Naive thymus-derived CD8-positive, alpha-beta T cell (primary cell): Measurements from ENCODE around the gene APLF. TPM values are rescaled to one million over a fixed set of nuclear protein-coding genes. Genes with fewer than 3 reads are reported as not detected.

Experiments
- ATAC-seq, 2 donors: fragments of 150-1000 bp; cut with Tn5 transposase in 1 of 2; sonication (Bioruptor Pico), chemical (Tn5 transposase) in 1 of 2; 1 replicate in 1 of 2; 2 replicates in 1 of 2; pipeline ENCODE4 v1.10.0; 2021; ENCODE audit warnings: mild to moderate bottlenecking in 2 of 2, moderate library complexity in 2 of 2
- POLR2A ChIA-PET: fragments of 350-600 bp; sonication (Branson Sonifier 250); formaldehyde crosslinking; loops from one replicate; lab custom pipeline; 2021; ENCODE audit warnings: antibody characterized with exemption; lab: Charles Lee
- DNase-seq, 10 donors: peaks; one replicate each; pipeline versions ENCODE4 v3.0.0 to v3.0.0-alpha.2; 2020 to 2022
- H3K27ac Mint-ChIP-seq, 10 donors: one replicate each; pipeline ENCODE4 v1.8.0; 2020 to 2022; ENCODE audit warnings: mild to moderate bottlenecking in 10 of 10, mixed read lengths in 10 of 10, moderate library complexity in 4 of 10, inconsistent platforms in 1 of 10
- H3K27me3 Mint-ChIP-seq, 5 donors: one replicate each; pipeline ENCODE4 v1.8.0; 2021 to 2022; ENCODE audit warnings: mixed read lengths in 5 of 5
- H3K36me3 Mint-ChIP-seq, 3 donors: one replicate each; pipeline ENCODE4 v1.8.0; 2020 to 2022; ENCODE audit warnings: mixed read lengths in 3 of 3, mild to moderate bottlenecking in 2 of 3, inconsistent platforms in 1 of 3
- H3K4me1 Mint-ChIP-seq, 4 donors: one replicate each; pipeline ENCODE4 v1.8.0; 2021 to 2022; ENCODE audit warnings: mixed read lengths in 4 of 4
- H3K4me3 Mint-ChIP-seq, 10 donors: one replicate each; pipeline ENCODE4 v1.8.0; 2020 to 2022; ENCODE audit warnings: mild to moderate bottlenecking in 10 of 10, mixed read lengths in 10 of 10, moderate library complexity in 6 of 10, inconsistent platforms in 1 of 10
- H3K9me3 Mint-ChIP-seq, 9 donors: one replicate each; pipeline ENCODE4 v1.8.0; 2020 to 2022; ENCODE audit warnings: mixed read lengths in 9 of 9, mild to moderate bottlenecking in 3 of 9, inconsistent platforms in 1 of 9, moderate library complexity in 1 of 9
- polyA plus RNA-seq, 3 donors: library from polyadenylated mRNA; unstranded; fragments of 300-500 nt; fragmentation: Illumina TruSeq; gene quantifications; one replicate each; pipeline ENCODE4 v1.2.3, GENCODE V29; 2021
- total RNA-seq, 8 experiments: library from RNA in 2 of 8; stranded (reverse) in 2 of 8; gene quantifications; one replicate each; pipeline ENCODE4 v1.2.3 and lab custom pipeline; 2021 to 2026

Gene APLF
- total and polyA plus RNA-seq, 5 experiments from 2014 or later = 1.4 to 9.7 (median 1.6) TPM

GRCh38 chr2:68448671-68449653 lies 18.4 kb upstream of the APLF start:
- POLR2A ChIA-PET = no interaction called here
- DNase-seq (peak in 5 of 10 donors; percentile 37 to 84 (median 68)), ATAC-seq (peak; percentile 46 to 55)
- no peaks in the 10 kb centered on the region for H3K27me3 Mint-ChIP-seq
- peaks cover 4 to 19% (median 18%) of the 10 kb centered on the region in 4 donors for H3K4me1 Mint-ChIP-seq
- H3K9me3 Mint-ChIP-seq = peaks cover 0 to 7% (median 0%) of the 10 kb centered on the region in 9 donors
- H3K27ac Mint-ChIP-seq = peak overlapping the region in 1 of 10 donors; percentile 30
- H3K4me3 Mint-ChIP-seq = peak overlapping the region in 2 of 10 donors; percentile 20 to 34
- H3K36me3 Mint-ChIP-seq = no peaks in the 10 kb centered on the region

GRCh38 chr2:68452158-68452900 lies 15.1 kb upstream of the APLF start:
- peaks cover 0 to 7% (median 0%) of the 10 kb centered on the region in 9 donors for H3K9me3 Mint-ChIP-seq
- H3K4me1 Mint-ChIP-seq = peaks cover 7 to 20% (median 18%) of the 10 kb centered on the region in 4 donors
- peak; percentile 53 to 75 for ATAC-seq
- peak in 3 of 10 donors; percentile 43 to 72 (median 71) for DNase-seq
- peak overlapping the region in 5 of 10 donors; percentile 19 to 75 (median 39) for H3K4me3 Mint-ChIP-seq
- H3K36me3 Mint-ChIP-seq = no peaks in the 10 kb centered on the region
- POLR2A ChIA-PET = interaction anchor here (1.4 to 2.4 kb wide), 2 partner anchors 14 to 63 kb away, joined by 3 to 19 read pairs; partner anchors contain the start of genes APLF and FBXO48
- H3K27me3 Mint-ChIP-seq = no peaks in the 10 kb centered on the region
- H3K27ac Mint-ChIP-seq = peak overlapping the region in 8 of 10 donors; percentile 2 to 86 (median 36)

GRCh38 chr2:68453761-68454360 lies 13.5 kb upstream of the APLF start:
- H3K27me3 Mint-ChIP-seq = no peaks in the 10 kb centered on the region
- no peaks in the 10 kb centered on the region for H3K36me3 Mint-ChIP-seq
- peak overlapping the region in 4 of 10 donors; percentile 0 to 55 (median 28) for H3K4me3 Mint-ChIP-seq
- DNase-seq (no peak), ATAC-seq (no peak)
- H3K4me1 Mint-ChIP-seq = peaks cover 7 to 20% (median 18%) of the 10 kb centered on the region in 4 donors
- POLR2A ChIA-PET = interaction anchor here (1.4 to 2.4 kb wide), 2 partner anchors 13 to 62 kb away, joined by 3 to 19 read pairs; partner anchors contain the start of genes APLF and FBXO48
- peaks cover 0 to 2% (median 0%) of the 10 kb centered on the region in 9 donors for H3K9me3 Mint-ChIP-seq
- peak overlapping the region in 9 of 10 donors; percentile 11 to 80 (median 52) for H3K27ac Mint-ChIP-seq

- H3K27ac Mint-ChIP-seq = no peak overlapping the region
- H3K27me3 Mint-ChIP-seq = no peaks in the 10 kb centered on the region
- H3K36me3 Mint-ChIP-seq = no peaks in the 10 kb centered on the region
- DNase-seq = no peak
- H3K9me3 Mint-ChIP-seq = no peaks in the 10 kb centered on the region
- ATAC-seq = no peak
- H3K4me1 Mint-ChIP-seq = peaks cover 7 to 20% (median 18%) of the 10 kb centered on the region in 4 donors
- POLR2A ChIA-PET = no interaction called here
- H3K4me3 Mint-ChIP-seq = no peak overlapping the region
These were observed 12.7 kb upstream of the APLF start for GRCh38 chr2:68454719-68455118.

- ATAC-seq (no peak), DNase-seq (no peak)
- Mint-ChIP-seq H3K27ac (peak overlapping the region in 3 of 10 donors; percentile 2 to 28 (median 2)), H3K27me3 (no peaks in the 10 kb centered on the region), H3K9me3 (no peaks in the 10 kb centered on the region), H3K4me1 (peaks cover 9 to 20% (median 18%) of the 10 kb centered on the region in 4 donors), H3K4me3 (no peak overlapping the region), H3K36me3 (peaks cover 0 to 3% (median 0%) of the 10 kb centered on the region in 3 donors)
- POLR2A ChIA-PET = no interaction called here
These were observed 11.2 kb upstream of the APLF start for GRCh38 chr2:68456198-68456597.

GRCh38 chr2:68458981-68459380 lies 8.4 kb upstream of the APLF start:
- Mint-ChIP-seq H3K9me3 (no peaks in the 10 kb centered on the region), H3K4me1 (peaks cover 1 to 6% (median 3%) of the 10 kb centered on the region in 4 donors), H3K27ac (no peak overlapping the region), H3K36me3 (peaks cover 0 to 3% (median 0%) of the 10 kb centered on the region in 3 donors), H3K27me3 (no peaks in the 10 kb centered on the region), H3K4me3 (no peak overlapping the region)
- DNase-seq = no peak
- ATAC-seq = no peak
- POLR2A ChIA-PET = no interaction called here

- H3K4me3 Mint-ChIP-seq = no peak overlapping the region
- DNase-seq (peak in 4 of 10 donors; percentile 10 to 65 (median 61)), ATAC-seq (no peak)
- H3K36me3 Mint-ChIP-seq = peaks cover 0 to 7% (median 0%) of the 10 kb centered on the region in 3 donors
- POLR2A ChIA-PET = interaction anchor here (0.9 kb wide), 1 partner anchor 11 kb away, joined by 3 read pairs; no protein-coding TSS in a partner anchor
- H3K9me3 Mint-ChIP-seq = no peaks in the 10 kb centered on the region
- H3K27ac Mint-ChIP-seq = no peak overlapping the region
- peaks cover 11 to 34% (median 26%) of the 10 kb centered on the region in 4 donors for H3K4me1 Mint-ChIP-seq
- H3K27me3 Mint-ChIP-seq = no peaks in the 10 kb centered on the region
These were observed 4.0 kb upstream of the APLF start for GRCh38 chr2:68463287-68463877.

GRCh38 chr2:68464651-68465050 lies 2.7 kb upstream of the APLF start:
- H3K4me3 Mint-ChIP-seq = no peak overlapping the region

GRCh38 chr2:68465081-68465916 lies 2.1 kb upstream of the APLF start:
- Mint-ChIP-seq H3K27ac (peak overlapping the region in 9 of 10 donors; percentile 69 to 97 (median 94)), H3K4me1 (peaks cover 15 to 53% (median 40%) of the 10 kb centered on the region in 4 donors), H3K36me3 (peaks cover 0 to 7% (median 0%) of the 10 kb centered on the region in 3 donors), H3K27me3 (no peaks in the 10 kb centered on the region), H3K9me3 (no peaks in the 10 kb centered on the region), H3K4me3 (peak overlapping the region in 8 of 10 donors; percentile 87 to 98 (median 96))
- DNase-seq = no peak
- ATAC-seq = no peak
- POLR2A ChIA-PET = interaction anchor here (0.5 to 2.9 kb wide), 9 partner anchors 12 to 855 kb away, joined by 3 to 19 read pairs (median 4); no protein-coding TSS in a partner anchor

More at GRCh38 chr2:68464651-68465050, 2.7 kb upstream of the APLF start:
- peaks cover 15 to 47% (median 37%) of the 10 kb centered on the region in 4 donors for H3K4me1 Mint-ChIP-seq
- DNase-seq (no peak), ATAC-seq (no peak)
- no peaks in the 10 kb centered on the region for H3K9me3 Mint-ChIP-seq
- peaks cover 0 to 7% (median 0%) of the 10 kb centered on the region in 3 donors for H3K36me3 Mint-ChIP-seq
- POLR2A ChIA-PET = interaction anchor here (0.6 to 0.8 kb wide), 2 partner anchors 265 to 431 kb away, joined by 3 to 6 read pairs; no protein-coding TSS in a partner anchor
- peak overlapping the region in 2 of 10 donors; percentile 14 to 85 for H3K27ac Mint-ChIP-seq
- no peaks in the 10 kb centered on the region for H3K27me3 Mint-ChIP-seq

- peak overlapping the region; percentile 85 to 98 (median 94) for H3K27ac Mint-ChIP-seq
- ATAC-seq (peak; percentile 19 to 27), DNase-seq (peak; percentile 24 to 76 (median 60))
- POLR2A ChIA-PET = interaction anchor here (0.6 to 2.9 kb wide), 17 partner anchors 11 to 459 kb away, joined by 3 to 19 read pairs (median 5); partner anchors contain the start of gene ARHGAP25
- peaks cover 0 to 4% (median 0%) of the 10 kb centered on the region in 3 donors for H3K36me3 Mint-ChIP-seq
- no peaks in the 10 kb centered on the region for H3K27me3 Mint-ChIP-seq
- H3K4me3 Mint-ChIP-seq = peak overlapping the region; percentile 87 to 98 (median 96)
- peaks cover 12 to 53% (median 41%) of the 10 kb centered on the region in 4 donors for H3K4me1 Mint-ChIP-seq
- no peaks in the 10 kb centered on the region for H3K9me3 Mint-ChIP-seq
These were observed 1.0 kb upstream of the APLF start for GRCh38 chr2:68466361-68466777.
